ENCODE results near the gene EEA1. TPM values are rescaled to one million over a fixed set of nuclear protein-coding genes. Genes with fewer than 3 reads are reported as not detected.

Gene EEA1
- total RNA-seq, 1 experiment from 2014 or later, result 14.9 TPM

DNA sequence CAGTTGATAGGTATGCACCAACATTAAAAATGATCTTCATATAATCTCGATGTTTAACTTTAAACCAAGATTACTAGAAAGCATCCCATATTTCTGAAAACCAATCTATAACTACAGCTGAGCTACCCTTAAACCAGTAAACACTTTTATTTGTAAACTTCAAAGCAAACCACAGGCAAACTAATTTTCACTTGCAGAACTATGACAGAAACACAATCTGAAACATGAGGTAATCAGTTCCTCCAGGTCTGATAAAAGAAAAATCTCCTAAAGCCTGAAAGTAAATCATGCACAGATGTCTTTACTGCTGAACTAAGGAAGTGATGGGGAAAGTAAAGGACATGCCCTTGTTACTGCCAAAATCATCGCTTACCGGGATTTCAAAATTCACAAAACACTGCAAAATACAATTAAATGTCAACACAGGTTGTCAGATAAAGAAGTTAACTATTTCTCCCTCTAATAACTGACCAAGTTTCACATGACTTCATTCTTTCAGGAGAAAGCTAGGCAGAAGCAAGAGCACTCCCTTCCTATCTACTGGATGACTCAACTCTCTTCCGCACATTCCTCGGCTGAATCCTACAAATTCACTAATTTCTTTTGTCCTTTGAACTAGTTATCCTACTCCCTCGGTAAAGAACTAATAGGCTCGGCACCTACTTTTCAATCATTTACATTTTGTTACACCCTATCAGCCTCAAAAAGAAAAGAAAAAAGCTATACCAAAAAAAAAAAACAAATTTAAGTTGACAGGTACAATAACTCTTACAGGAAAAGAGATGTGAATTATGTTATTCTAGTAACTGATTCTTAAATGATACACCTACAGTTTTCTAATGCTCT is 1.4 kb downstream of the EEA1 start:
- Histone ChIP-seq H3K56ac (ENCODE audit: insufficient read length, low read depth, low read length) (no peak overlapping the region), H3K27me3 (ENCODE audit: insufficient read depth, low read length) (no peaks in the 10 kb centered on the region), H4K5ac (ENCODE audit: insufficient read length, low read depth, low read length) (no peak overlapping the region), H2BK120ac (ENCODE audit: low read depth, low read length, poor library complexity, severe bottlenecking) (no peak overlapping the region), H2AFZ (ENCODE audit: low read length) (no peak overlapping the region), H2BK20ac (ENCODE audit: low read depth, low read length, poor library complexity, severe bottlenecking) (no peak overlapping the region), H4K8ac (replicated peaks; ENCODE audit: insufficient read length, low read depth, low read length) (no peak overlapping the region), H4K20me1 (ENCODE audit: control insufficient read depth, insufficient read depth, insufficient read length) (no peaks in the 10 kb centered on the region), H3K14ac (ENCODE audit: insufficient read depth, low read length) (no peak overlapping the region), H3K4me1 (ENCODE audit: insufficient read depth, low read length) (peaks cover 5% of the 10 kb centered on the region; the same call in 1 of the 2 replicates), H3K9me3 (ENCODE audit: control insufficient read depth, low read depth, low read length) (no peaks in the 10 kb centered on the region), H3K18ac (ENCODE audit: insufficient read length, low read depth, low read length) (no peak overlapping the region), H2BK5ac (ENCODE audit: insufficient read length, low read length) (no peak overlapping the region), H3K79me1 (ENCODE audit: insufficient read depth, low read depth, low read length, poor library complexity, severe bottlenecking) (no peaks in the 10 kb centered on the region), H3K27ac (ENCODE audit: insufficient read length, low read depth, low read length) (no peak overlapping the region), H3K9ac (ENCODE audit: extremely low read depth, insufficient read length, low read length) (peak overlapping the region; percentile 71), H2BK15ac (ENCODE audit: low read depth, low read length) (no peak overlapping the region), H3T11ph (ENCODE audit: low read length) (no peak overlapping the region), H2AK5ac (ENCODE audit: insufficient read length, low read length) (no peak overlapping the region), H2BK12ac (ENCODE audit: insufficient read length, low read depth, low read length) (no peak overlapping the region), H3K23ac (ENCODE audit: insufficient read length, low read depth, low read length) (no peak overlapping the region), H4K91ac (ENCODE audit: insufficient read length, low read depth, low read length) (no peak overlapping the region), H3K4ac (ENCODE audit: low read depth, low read length) (no peak overlapping the region), H3K79me2 (ENCODE audit: insufficient read depth, low read length) (peaks cover 8% of the 10 kb centered on the region; the same call in 1 of the 2 replicates), H3K4me2 (ENCODE audit: insufficient read depth, insufficient read length, low read length) (peak overlapping the region; percentile 89), H3K23me2 (ENCODE audit: insufficient read length, low read depth, low read length, poor library complexity, severe bottlenecking) (peaks cover 3% of the 10 kb centered on the region)
- no peak overlapping the region for H3K27ac Mint-ChIP-seq
- DNase-seq, result no peak
- no peaks in the 10 kb centered on the region; the same call in 1 of the 2 replicates for H3K27me3 Mint-ChIP-seq (ENCODE audit: low read depth)
- H3K4me1 Mint-ChIP-seq, result peaks cover 38 to 41% of the 10 kb centered on the region in 2 experiments
- H3K36me3 Mint-ChIP-seq (ENCODE audit: insufficient read depth in 1 of 3, low read depth in 3 of 3), result peaks cover 2 to 5% (median 2%) of the 10 kb centered on the region in 3 experiments; a peak in 2 of 7 replicates
- H3K9me3 Mint-ChIP-seq, result no peaks in the 10 kb centered on the region; a peak in 1 of 5 replicates
- WGBS (ENCODE audit: extremely low coverage, insufficient read length, low lambda C conversion rate), result no CpG with 5 or more reads among the region's 7 CpGs
- peak overlapping the region; percentile 77 to 88 for H3K4me3 Mint-ChIP-seq
- TF ChIP-seq CTCF (conservative IDR thresholded peaks at IDR 0.05), result no peak

Measured in H9 (cell line).